Muscle of back (tissue), 10 donors: Measurements from ENCODE around the gene EIF2AK2. TPM values are rescaled to one million over a fixed set of nuclear protein-coding genes. Genes with fewer than 3 reads are reported as not detected.

ENCODE experiments used
- polyA plus RNA-seq, 10 donors: library from polyadenylated mRNA; unstranded; fragments of 120-200 nt; gene quantifications; one replicate each; pipeline ENCODE4 v1.2.1, GENCODE V29; 2013; ENCODE audit not compliant: insufficient read length in 10 of 10

The EIF2AK2 gene
- polyA plus RNA-seq, 10 donors, result 15.4 to 26.5 (median 23.4) TPM

Other genes with a start within 250 kb of the EIF2AK2 start
- 10 to 100 TPM; 15.9 to 30.2 (median 20.2) TPM for gene STRN, start 190.4 kb downstream of the EIF2AK2 start, polyA plus RNA-seq
- 10 to 100 TPM; 10.2 to 19.2 (median 13.3) TPM for gene HEATR5B, start 72.6 kb downstream of the EIF2AK2 start, polyA plus RNA-seq
- gene GPATCH11, start 72.5 kb downstream of the EIF2AK2 start, polyA plus RNA-seq, result 10 to 100 TPM in 2 of 10 donors, 1 to 10 TPM in 8; 6.3 to 10.4 (median 8.1) TPM
- not detected for gene SULT6B1, start 31.7 kb upstream of the EIF2AK2 start, polyA plus RNA-seq
- gene CEBPZOS, start 39.5 kb upstream of the EIF2AK2 start, polyA plus RNA-seq, result 10 to 100 TPM; 34.0 to 46.3 (median 39.1) TPM
- gene CEBPZ, start 74.6 kb upstream of the EIF2AK2 start, polyA plus RNA-seq, result 10 to 100 TPM; 36.2 to 52.0 (median 42.7) TPM
- 10 to 100 TPM; 11.3 to 24.1 (median 15.2) TPM for gene NDUFAF7, start 74.7 kb upstream of the EIF2AK2 start, polyA plus RNA-seq
- gene PRKD3, start 167.9 kb upstream of the EIF2AK2 start, polyA plus RNA-seq, result 10 to 100 TPM; 23.8 to 40.7 (median 34.2) TPM
- 10 to 100 TPM in 4 of 10 donors, 1 to 10 TPM in 6; 5.9 to 21.5 (median 9.3) TPM for gene QPCT, start 187.7 kb upstream of the EIF2AK2 start, polyA plus RNA-seq